Activated CD8-positive, alpha-beta memory T cell treated with anti-CD3 and anti-CD28 coated beads, Interleukin-2, amount 10 ng/mL, durations not matched to agents 7 days and 5 days (primary cell): ENCODE measurements around the gene ZCCHC17. TPM values are rescaled to one million over a fixed set of nuclear protein-coding genes. Genes with fewer than 3 reads are reported as not detected.
A peak's percentile ranks its signal among the peaks of the same experiment; 100 is the strongest.

ENCODE experiments used
- ATAC-seq: fragments of 150-1000 bp; cut with Tn5 transposase; one replicate; pipeline ENCODE4 v1.10.0; 2021; ENCODE audit warnings: moderate library complexity
- CTCF ChIA-PET: fragments of 350-600 bp; sonication (Branson Sonifier 250); formaldehyde crosslinking; loops from one replicate; lab custom pipeline; 2021; ENCODE audit warnings: antibody characterized with exemption; lab: Charles Lee
- DNase-seq: peaks from one replicate; pipeline ENCODE4 v3.0.0-alpha.2; 2020
- H3K27ac Mint-ChIP-seq: one replicate; pipeline ENCODE4 v1.8.0; 2021; ENCODE audit warnings: mild to moderate bottlenecking, mixed read lengths
- H3K27me3 Mint-ChIP-seq: one replicate; pipeline ENCODE4 v1.8.0; 2021; ENCODE audit warnings: mixed read lengths
- H3K36me3 Mint-ChIP-seq: one replicate; pipeline ENCODE4 v1.8.0; 2021; ENCODE audit warnings: mild to moderate bottlenecking, mixed read lengths
- H3K4me1 Mint-ChIP-seq: one replicate; pipeline ENCODE4 v1.8.0; 2021; ENCODE audit warnings: mixed read lengths
- H3K4me3 Mint-ChIP-seq: one replicate; pipeline ENCODE4 v1.8.0; 2021; ENCODE audit warnings: mild to moderate bottlenecking, moderate library complexity, mixed read lengths
- H3K9me3 Mint-ChIP-seq: one replicate; pipeline ENCODE4 v1.8.0; 2022; ENCODE audit warnings: low read depth, mixed read lengths
- total RNA-seq, 2 experiments: library from RNA; stranded (reverse); gene quantifications; one replicate each; pipeline ENCODE4 v1.2.3, GENCODE V29; 2021

The ZCCHC17 gene
- total RNA-seq, 2 experiments from 2014 or later, result 23.7 to 24.0 TPM

GRCh38 chr1:31324093-31324492, 27.3 kb downstream of the ZCCHC17 start:
- Mint-ChIP-seq H3K27ac (no peak overlapping the region), H3K4me1 (no peaks in the 10 kb centered on the region), H3K4me3 (no peak overlapping the region), H3K9me3 (no peaks in the 10 kb centered on the region), H3K27me3 (no peaks in the 10 kb centered on the region), H3K36me3 (peaks cover 18% of the 10 kb centered on the region)
- CTCF ChIA-PET, result no interaction called here
- ATAC-seq (no peak), DNase-seq (no peak)

- Mint-ChIP-seq H3K27ac (no peak overlapping the region), H3K9me3 (no peaks in the 10 kb centered on the region), H3K4me3 (no peak overlapping the region), H3K4me1 (no peaks in the 10 kb centered on the region), H3K36me3 (peaks cover 16% of the 10 kb centered on the region), H3K27me3 (no peaks in the 10 kb centered on the region)
- DNase-seq (no peak), ATAC-seq (no peak)
- CTCF ChIA-PET, result interaction anchor here (0.9 kb wide), 1 partner anchor 11 kb away, joined by 3 read pairs; no protein-coding TSS in a partner anchor
Observed at GRCh38 chr1:31324992-31325391, 28.2 kb downstream of the ZCCHC17 start.

- H3K36me3 Mint-ChIP-seq, result peaks cover 10% of the 10 kb centered on the region
- ATAC-seq, result no peak
- H3K27ac Mint-ChIP-seq, result no peak overlapping the region
- H3K9me3 Mint-ChIP-seq, result no peaks in the 10 kb centered on the region
- no peaks in the 10 kb centered on the region for H3K27me3 Mint-ChIP-seq
- no peak overlapping the region for H3K4me3 Mint-ChIP-seq
- CTCF ChIA-PET, result no interaction called here
- no peak for DNase-seq
- H3K4me1 Mint-ChIP-seq, result no peaks in the 10 kb centered on the region
Observed at GRCh38 chr1:31326461-31326860, 29.6 kb downstream of the ZCCHC17 start.

DNA sequence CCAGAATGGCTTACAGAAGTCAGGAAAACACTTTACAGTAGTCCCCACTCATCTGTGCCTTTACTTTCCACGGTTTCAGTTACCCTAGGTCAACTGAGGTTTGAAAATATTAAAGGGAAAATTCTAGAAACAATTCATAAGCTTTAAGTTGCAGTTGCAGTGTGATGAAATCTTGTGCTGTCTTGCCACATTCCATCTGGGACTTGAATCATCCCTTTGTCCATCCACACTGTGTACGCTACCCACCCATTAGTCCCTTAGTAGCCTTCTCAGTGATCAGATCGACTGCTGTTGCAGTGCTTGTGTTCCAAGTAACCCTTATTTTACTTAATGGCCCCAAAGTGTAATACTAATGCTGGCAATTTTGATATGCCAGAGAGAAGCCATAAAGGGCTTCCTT, 30.5 kb downstream of the ZCCHC17 start:
- Mint-ChIP-seq H3K27me3 (no peaks in the 10 kb centered on the region), H3K9me3 (no peaks in the 10 kb centered on the region), H3K4me1 (no peaks in the 10 kb centered on the region), H3K36me3 (peaks cover 7% of the 10 kb centered on the region), H3K4me3 (no peak overlapping the region), H3K27ac (no peak overlapping the region)
- ATAC-seq (no peak), DNase-seq (no peak)
- CTCF ChIA-PET, result no interaction called here

DNA sequence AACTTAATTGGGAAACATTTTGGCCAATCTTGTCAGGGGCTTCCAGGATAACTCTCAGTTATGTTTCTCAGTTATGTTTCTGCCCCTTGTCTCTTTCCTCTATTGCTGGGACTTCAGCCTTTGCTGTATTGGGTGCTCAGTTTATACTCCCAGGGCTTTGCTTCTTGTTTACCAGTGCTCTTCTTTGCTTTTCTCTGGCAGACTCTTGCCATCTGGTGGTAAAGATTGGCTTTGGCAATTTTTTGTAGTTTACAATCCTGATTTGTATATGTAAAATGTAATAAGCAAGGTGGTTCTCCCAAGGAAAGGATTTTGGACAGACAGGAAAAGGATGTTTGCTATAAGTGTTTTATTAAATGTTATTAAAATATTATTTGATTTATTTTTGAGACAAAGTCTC, 38.2 kb downstream of the ZCCHC17 start:
- H3K27ac Mint-ChIP-seq, result no peak overlapping the region
- no peaks in the 10 kb centered on the region for H3K9me3 Mint-ChIP-seq
- H3K4me1 Mint-ChIP-seq, result no peaks in the 10 kb centered on the region
- DNase-seq, result no peak
- CTCF ChIA-PET, result interaction anchor here (1.0 to 1.2 kb wide), 2 partner anchors 148 to 154 kb away, joined by 3 read pairs; no protein-coding TSS in a partner anchor
- peak; percentile 39 for ATAC-seq
- no peaks in the 10 kb centered on the region for H3K27me3 Mint-ChIP-seq
- no peak overlapping the region for H3K4me3 Mint-ChIP-seq
- peaks cover 8% of the 10 kb centered on the region for H3K36me3 Mint-ChIP-seq

- Mint-ChIP-seq H3K27ac (no peak overlapping the region), H3K27me3 (no peaks in the 10 kb centered on the region), H3K9me3 (no peaks in the 10 kb centered on the region), H3K4me3 (no peak overlapping the region), H3K4me1 (no peaks in the 10 kb centered on the region), H3K36me3 (peaks cover 3% of the 10 kb centered on the region)
- no peak for DNase-seq
- CTCF ChIA-PET, result interaction anchor here (1.2 to 1.8 kb wide), 3 partner anchors 11 to 152 kb away, joined by 3 to 9 read pairs (median 6); no protein-coding TSS in a partner anchor
- ATAC-seq, result no peak
Observed at GRCh38 chr1:31336687-31337467, 40.0 kb downstream of the ZCCHC17 start.

DNA sequence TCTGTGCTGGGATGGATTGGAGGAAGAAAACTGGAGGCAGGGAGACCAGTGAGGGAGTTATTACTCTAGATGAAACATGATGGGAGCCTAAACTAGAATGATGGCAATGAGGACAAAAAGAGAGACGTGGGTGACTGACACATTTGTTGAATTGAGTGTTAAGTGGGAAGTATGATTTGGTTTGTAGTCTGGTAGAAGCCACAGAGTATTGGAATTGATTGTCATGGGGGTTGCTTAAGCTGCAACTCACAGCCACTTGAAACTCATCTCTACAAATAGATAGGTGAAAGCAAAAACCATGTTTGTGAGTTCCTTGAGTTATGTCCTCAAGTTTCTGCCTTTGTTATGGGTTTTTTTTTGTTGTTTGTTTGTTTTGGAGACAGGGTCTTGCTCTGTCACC, 47.7 kb downstream of the ZCCHC17 start:
- Mint-ChIP-seq H3K36me3 (peaks cover 2% of the 10 kb centered on the region), H3K4me3 (no peak overlapping the region), H3K9me3 (no peaks in the 10 kb centered on the region), H3K27me3 (no peaks in the 10 kb centered on the region), H3K27ac (no peak overlapping the region), H3K4me1 (no peaks in the 10 kb centered on the region)
- DNase-seq (no peak), ATAC-seq (no peak)
- CTCF ChIA-PET, result no interaction called here

- H3K4me3 Mint-ChIP-seq, result no peak overlapping the region
- DNase-seq (no peak), ATAC-seq (no peak)
- peaks cover 2% of the 10 kb centered on the region for H3K36me3 Mint-ChIP-seq
- H3K9me3 Mint-ChIP-seq, result no peaks in the 10 kb centered on the region
- CTCF ChIA-PET, result interaction anchor here (0.8 kb wide), 1 partner anchor 17 kb away, joined by 3 read pairs; no protein-coding TSS in a partner anchor
- H3K27ac Mint-ChIP-seq, result no peak overlapping the region
- no peaks in the 10 kb centered on the region for H3K4me1 Mint-ChIP-seq
- no peaks in the 10 kb centered on the region for H3K27me3 Mint-ChIP-seq
Observed at GRCh38 chr1:31345635-31346034, 48.8 kb downstream of the ZCCHC17 start.

DNA sequence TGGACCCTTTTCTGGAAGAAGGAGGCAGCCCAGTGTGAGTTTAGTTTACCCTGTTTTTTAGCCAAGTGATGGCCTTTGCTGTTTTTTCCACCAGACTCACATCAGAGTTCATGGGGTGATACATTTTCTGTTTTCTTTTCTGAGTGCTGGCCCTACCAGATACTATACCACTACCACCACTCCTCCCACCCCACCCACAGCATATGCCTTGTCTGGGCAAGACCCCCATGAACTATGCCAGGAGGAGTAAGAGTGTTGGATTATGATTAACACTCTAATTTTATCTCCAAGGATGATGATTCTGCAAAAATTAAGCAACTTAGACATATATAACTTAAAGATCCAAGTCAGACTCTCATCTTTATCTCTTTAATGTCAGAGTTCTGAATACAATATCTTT, 50.0 kb downstream of the ZCCHC17 start:
- Mint-ChIP-seq H3K27ac (no peak overlapping the region), H3K36me3 (peaks cover 10% of the 10 kb centered on the region), H3K4me3 (no peak overlapping the region), H3K27me3 (no peaks in the 10 kb centered on the region), H3K4me1 (no peaks in the 10 kb centered on the region), H3K9me3 (no peaks in the 10 kb centered on the region)
- CTCF ChIA-PET, result interaction anchor here (0.9 to 2.5 kb wide), 3 partner anchors 11 to 166 kb away, joined by 3 to 6 read pairs (median 3); no protein-coding TSS in a partner anchor
- ATAC-seq, result no peak
- DNase-seq, result no peak

GRCh38 chr1:31348449-31348848, 51.6 kb downstream of the ZCCHC17 start:
- H3K27ac Mint-ChIP-seq, result no peak overlapping the region
- CTCF ChIA-PET, result interaction anchor here (2.5 kb wide), 1 partner anchor 12 kb away, joined by 6 read pairs; no protein-coding TSS in a partner anchor
- H3K9me3 Mint-ChIP-seq, result no peaks in the 10 kb centered on the region
- DNase-seq (no peak), ATAC-seq (no peak)
- no peaks in the 10 kb centered on the region for H3K27me3 Mint-ChIP-seq
- H3K36me3 Mint-ChIP-seq, result peaks cover 10% of the 10 kb centered on the region
- H3K4me3 Mint-ChIP-seq, result no peak overlapping the region
- no peaks in the 10 kb centered on the region for H3K4me1 Mint-ChIP-seq

GRCh38 chr1:31354283-31354682, 57.5 kb downstream of the ZCCHC17 start:
- ATAC-seq, result no peak
- Mint-ChIP-seq H3K27me3 (no peaks in the 10 kb centered on the region), H3K36me3 (peaks cover 15% of the 10 kb centered on the region), H3K27ac (no peak overlapping the region), H3K4me3 (no peak overlapping the region), H3K4me1 (no peaks in the 10 kb centered on the region), H3K9me3 (no peaks in the 10 kb centered on the region)
- no peak for DNase-seq
- CTCF ChIA-PET, result no interaction called here

DNA sequence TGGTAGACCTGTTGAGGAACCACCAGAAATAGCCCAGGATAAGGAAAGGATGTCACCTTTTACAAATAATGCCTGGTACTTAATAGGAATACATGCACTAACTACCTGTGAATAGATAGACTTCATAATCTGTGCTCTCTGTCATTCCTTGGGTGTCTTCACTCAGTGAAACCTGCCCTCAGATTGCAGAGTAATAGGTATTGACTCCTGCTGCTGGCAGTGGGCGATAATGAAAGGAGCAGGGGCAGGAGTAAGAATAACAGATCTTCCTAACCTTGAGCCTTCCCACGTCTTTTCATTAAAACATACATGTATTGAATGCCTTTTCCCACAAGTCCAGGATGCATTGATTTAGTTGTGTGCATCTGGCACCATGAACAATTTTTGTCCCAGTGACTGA, 59.6 kb downstream of the ZCCHC17 start:
- Mint-ChIP-seq H3K36me3 (peaks cover 11% of the 10 kb centered on the region), H3K4me1 (no peaks in the 10 kb centered on the region), H3K27ac (no peak overlapping the region), H3K9me3 (no peaks in the 10 kb centered on the region), H3K27me3 (no peaks in the 10 kb centered on the region), H3K4me3 (no peak overlapping the region)
- ATAC-seq, result no peak
- CTCF ChIA-PET, result no interaction called here
- DNase-seq, result no peak

DNA sequence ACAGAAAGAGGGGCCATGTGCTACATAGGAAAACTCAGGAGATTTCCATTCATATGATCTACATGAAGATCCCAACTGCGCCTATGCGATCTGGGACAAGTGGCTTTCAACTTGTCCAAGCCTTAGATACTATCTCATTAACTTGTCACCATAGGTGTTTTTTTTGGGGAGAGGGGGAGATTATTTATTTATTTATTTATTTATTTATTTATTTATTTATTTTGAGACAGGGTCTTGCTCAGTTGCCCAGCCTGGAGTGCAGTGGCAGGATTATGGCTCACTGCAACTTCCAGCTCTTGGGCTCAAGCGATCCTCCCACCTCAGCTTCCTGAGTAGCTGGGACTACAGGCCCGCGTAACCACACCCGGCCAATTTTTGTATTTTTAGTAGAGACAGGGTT, 64.8 kb downstream of the ZCCHC17 start:
- no peaks in the 10 kb centered on the region for H3K9me3 Mint-ChIP-seq
- no peaks in the 10 kb centered on the region for H3K27me3 Mint-ChIP-seq
- ATAC-seq, result no peak
- peaks cover 9% of the 10 kb centered on the region for H3K36me3 Mint-ChIP-seq
- H3K4me1 Mint-ChIP-seq, result no peaks in the 10 kb centered on the region
- CTCF ChIA-PET, result interaction anchor here (1.5 to 1.6 kb wide), 3 partner anchors 10 to 188 kb away, joined by 3 to 4 read pairs (median 4); no protein-coding TSS in a partner anchor
- no peak overlapping the region for H3K4me3 Mint-ChIP-seq
- H3K27ac Mint-ChIP-seq, result no peak overlapping the region
- no peak for DNase-seq

DNA sequence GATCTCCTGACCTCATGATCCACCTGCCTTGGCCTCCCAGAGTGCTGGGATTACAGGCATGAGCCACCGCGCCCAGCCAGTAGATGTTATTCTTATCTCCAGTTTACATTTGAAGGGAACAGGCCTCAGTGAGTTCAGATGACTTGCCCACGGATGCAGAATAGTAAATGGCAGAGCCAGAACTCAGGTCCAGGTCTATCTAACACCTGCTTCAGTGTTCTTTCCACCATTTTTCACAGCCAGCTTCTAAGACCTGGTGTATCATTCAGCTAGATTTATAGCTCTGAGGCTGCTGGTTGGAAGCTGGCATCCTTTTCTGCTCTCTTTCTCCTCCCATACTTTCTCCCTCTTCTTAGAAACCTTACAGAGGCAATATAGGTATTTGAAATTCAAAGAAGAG, 65.2 kb downstream of the ZCCHC17 start:
- Mint-ChIP-seq H3K9me3 (no peaks in the 10 kb centered on the region), H3K4me3 (no peak overlapping the region), H3K27ac (no peak overlapping the region), H3K27me3 (no peaks in the 10 kb centered on the region), H3K4me1 (no peaks in the 10 kb centered on the region), H3K36me3 (peaks cover 9% of the 10 kb centered on the region)
- CTCF ChIA-PET, result interaction anchor here (1.5 to 1.6 kb wide), 3 partner anchors 9 to 187 kb away, joined by 3 to 4 read pairs (median 4); no protein-coding TSS in a partner anchor
- ATAC-seq (no peak), DNase-seq (no peak)
